HG03139 (cell line): ENCODE results near the gene LSS.
"Not testable (repeated sequence)": the region's sequence is repeated elsewhere in the genome, so short reads cannot be mapped to it uniquely, and the experiment has no call there.

Experiments used
- ATAC-seq: cut with Tn5 transposase; IDR thresholded peaks from one replicate; pipeline ENCODE4 v1.9.1; 2021; ENCODE audit not compliant: unreplicated experiment

The LSS gene

GRCh38 chr21:46141767-46142581 is 86.6 kb downstream of the LSS start:
- ATAC-seq = no peak

GRCh38 chr21:46140352-46141003 is 88.1 kb downstream of the LSS start:
- ATAC-seq = not testable (repeated sequence)

GRCh38 chr21:46139686-46140085 is 88.9 kb downstream of the LSS start:
- no peak for ATAC-seq

GRCh38 chr21:46138383-46138970 is 90.1 kb downstream of the LSS start:
- ATAC-seq = no peak
